Heart left ventricle (tissue), 16 donors: ENCODE measurements around the gene PFKFB3. TPM values are rescaled to one million over a fixed set of nuclear protein-coding genes. Genes with fewer than 3 reads are reported as not detected.

Source experiments
- ATAC-seq, 4 donors: fragments of 200-7000 bp; cut with Tn5 transposase; one replicate each; pipeline ENCODE4 v1.9.1; 2020 to 2022; ENCODE audit warnings: moderate library complexity in 4 of 4, mild to moderate bottlenecking in 3 of 4, moderate number of reproducible peaks in 1 of 4
- DNase-seq, 5 donors: peaks; one replicate each; pipeline ENCODE4 v3.0.0-alpha.2; 2020
- H3K27ac ChIP-seq, 12 donors: fragments of 200-600 bp; sonication (generic) in 4 of 12; one replicate each; pipeline versions ENCODE4 v1.5.0 to v1.8.0; 2016 to 2022; ENCODE audit warnings: mild to moderate bottlenecking in 2 of 12
- H3K27me3 ChIP-seq, 9 donors: fragments of 200-600 bp; sonication (generic) in 2 of 9; one replicate each; pipeline versions ENCODE4 v1.5.1 to v1.8.0; 2016 to 2022; ENCODE audit warnings: mild to moderate bottlenecking in 3 of 9
- H3K36me3 ChIP-seq, 9 donors: fragments of 200-600 bp; sonication (generic) in 2 of 9; one replicate each; pipeline versions ENCODE4 v1.5.0 to v1.8.0; 2018 to 2022; ENCODE audit warnings: mild to moderate bottlenecking in 2 of 9
- H3K4me1 ChIP-seq, 12 donors: fragments of 200-600 bp; sonication (generic) in 4 of 12; one replicate each; pipeline versions ENCODE4 v1.5.0 to v1.8.0; 2016 to 2022; ENCODE audit warnings: mild to moderate bottlenecking in 3 of 12
- H3K4me3 ChIP-seq, 12 donors: fragments of 200-600 bp; sonication (generic) in 4 of 12; one replicate each; pipeline versions ENCODE4 v1.5.0 to v1.8.0; 2017 to 2022; ENCODE audit warnings: mild to moderate bottlenecking in 9 of 12, moderate library complexity in 4 of 12
- H3K9me3 ChIP-seq, 12 donors: fragments of 200-600 bp; sonication (generic) in 4 of 12; one replicate each; pipeline versions ENCODE4 v1.5.0 to v1.8.0; 2016 to 2022; ENCODE audit warnings: mild to moderate bottlenecking in 1 of 12
- POLR2A ChIP-seq, 2 donors: fragments of 450-650 bp; IDR thresholded peaks; one replicate each; pipeline ENCODE4 v1.6.1; 2017; ENCODE audit warnings: antibody characterized with exemption in 2 of 2, mild to moderate bottlenecking in 2 of 2, moderate library complexity in 2 of 2
- WGBS, 4 donors: extraction: QIAGEN DNeasy Blood & Tissue Kit in 2 of 4; methylation state at CpG; one replicate each; pipeline versions ENCODE4 v1.1.5 to v1.1.7; 2013 to 2018; 5-methylcytosine and 5-hydroxymethylcytosine counted together
- intact Hi-C, 10 donors: fragments of 100-400 bp; cut with DNase I; formaldehyde crosslinking; loops; one replicate each; pipeline versions ENCODE4 v1.11.1 to v1.14.2; 2022
- polyA plus RNA-seq, 2 donors: library from polyadenylated mRNA; stranded (reverse); fragments of 200-250 nt; gene quantifications; one replicate each; pipeline ENCODE4 v1.2.3, GENCODE V29; 2013
- total RNA-seq, 9 donors: library from RNA; depleted of rRNA in 2 of 9; stranded (reverse); fragments of >200 nt in 2 of 9; fragmentation: NEBNext Ultra II Directional in 3 of 9; extraction: Animal tissue kit (Norgen Biotek cat#: 25700) in 3 of 9; gene quantifications; one replicate each; pipeline versions ENCODE4 v1.1.0 to v1.2.4, GENCODE V29; 2016 to 2023
- TF ChIP-seq, protein P1 (sequence below), 12 donors: fragments of 200-600 bp; sonication (generic) in 4 of 12; IDR thresholded peaks; one replicate each; pipeline versions ENCODE4 v1.5.0 to v1.8.0; 2018 to 2022; ENCODE audit warnings: antibody characterized with exemption in 12 of 12, mild to moderate bottlenecking in 5 of 12
- donor health status: ischemic (EF 13 %, LVEDD 7.1; RV severe dilation, severe dysfunction).
- donor health status: healthy with polysubstance abuse.
- donor health status: DM: no; HTN: yes; CAD: no.
- donor health status: DM: no; HTN: no; CAD: no.
- donor health status: ischemic (EF 25% LVEDD 6.9; RV normal size, moderate dysfunction).
- donor health status: ischemic (EF 25% LVEDD 5.7; RV mildly dilated, moderate dysfunction).
- donor health status: healthy.
- donor health status: DM: yes; HTN: yes; CAD: no.
- donor health status: ischemic (EF 35%, LVEDD 5.7; RV mildly dilated, moderate dysfunction).
- donor health status: nonischemic (EF 11% LVEDD 7.7; RV severe dilation, severe dysfunction).
- donor health status: DM: yes; HTN: yes; CAD: no.
- donor health status: PGD.
- donor health status: ischemic (EF 29% LVEDD 5.4; RV normal size, mild dysfunction).
- donor health status: nonischemic (EF 23%, LVEDD 6.1; RV moderate dilation, normal function).

Gene PFKFB3
- total and polyA plus RNA-seq, 11 donors: 6.2 to 53.1 (median 13.4) TPM

DNA sequence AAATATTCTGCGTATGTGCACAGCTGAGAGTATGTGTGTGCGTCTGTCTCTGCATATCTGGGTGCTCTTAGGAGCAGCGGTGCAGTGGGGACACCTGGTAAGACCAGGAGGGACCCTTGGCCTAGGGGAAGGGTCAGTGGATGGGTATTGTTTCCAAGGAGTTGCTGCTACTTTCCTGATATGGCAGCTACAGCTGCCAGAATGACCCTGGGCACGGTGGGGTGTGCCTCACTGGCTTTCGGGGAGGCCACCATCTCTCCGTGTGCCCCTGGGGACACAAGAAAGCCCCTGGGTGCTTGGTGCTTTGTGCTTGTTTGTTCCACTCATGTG, 8.6 kb downstream of the PFKFB3 start:
- ATAC-seq: no peak
- no peak for DNase-seq
- Histone ChIP-seq H3K4me1 (peaks cover 0 to 27% (median 15%) of the 10 kb centered on the region in 12 donors), H3K36me3 (peaks cover 0 to 46% (median 28%) of the 10 kb centered on the region in 9 donors), H3K27me3 (no peaks in the 10 kb centered on the region), H3K27ac (peak overlapping the region in 4 of 12 donors; percentile 1 to 44 (median 34)), H3K4me3 (no peak overlapping the region), H3K9me3 (no peaks in the 10 kb centered on the region)
- intact Hi-C loops: no loop called here
- no peak for TF ChIP-seq POLR2A (IDR thresholded peaks at IDR 0.05)
- TF ChIP-seq, protein P1, sequence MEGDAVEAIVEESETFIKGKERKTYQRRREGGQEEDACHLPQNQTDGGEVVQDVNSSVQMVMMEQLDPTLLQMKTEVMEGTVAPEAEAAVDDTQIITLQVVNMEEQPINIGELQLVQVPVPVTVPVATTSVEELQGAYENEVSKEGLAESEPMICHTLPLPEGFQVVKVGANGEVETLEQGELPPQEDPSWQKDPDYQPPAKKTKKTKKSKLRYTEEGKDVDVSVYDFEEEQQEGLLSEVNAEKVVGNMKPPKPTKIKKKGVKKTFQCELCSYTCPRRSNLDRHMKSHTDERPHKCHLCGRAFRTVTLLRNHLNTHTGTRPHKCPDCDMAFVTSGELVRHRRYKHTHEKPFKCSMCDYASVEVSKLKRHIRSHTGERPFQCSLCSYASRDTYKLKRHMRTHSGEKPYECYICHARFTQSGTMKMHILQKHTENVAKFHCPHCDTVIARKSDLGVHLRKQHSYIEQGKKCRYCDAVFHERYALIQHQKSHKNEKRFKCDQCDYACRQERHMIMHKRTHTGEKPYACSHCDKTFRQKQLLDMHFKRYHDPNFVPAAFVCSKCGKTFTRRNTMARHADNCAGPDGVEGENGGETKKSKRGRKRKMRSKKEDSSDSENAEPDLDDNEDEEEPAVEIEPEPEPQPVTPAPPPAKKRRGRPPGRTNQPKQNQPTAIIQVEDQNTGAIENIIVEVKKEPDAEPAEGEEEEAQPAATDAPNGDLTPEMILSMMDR (IDR thresholded peaks at IDR 0.05): no peak
- 88 to 94% (median 90%) methylated on average over 4 to 6 of the region's 6 CpGs for WGBS, 4 donors

DNA sequence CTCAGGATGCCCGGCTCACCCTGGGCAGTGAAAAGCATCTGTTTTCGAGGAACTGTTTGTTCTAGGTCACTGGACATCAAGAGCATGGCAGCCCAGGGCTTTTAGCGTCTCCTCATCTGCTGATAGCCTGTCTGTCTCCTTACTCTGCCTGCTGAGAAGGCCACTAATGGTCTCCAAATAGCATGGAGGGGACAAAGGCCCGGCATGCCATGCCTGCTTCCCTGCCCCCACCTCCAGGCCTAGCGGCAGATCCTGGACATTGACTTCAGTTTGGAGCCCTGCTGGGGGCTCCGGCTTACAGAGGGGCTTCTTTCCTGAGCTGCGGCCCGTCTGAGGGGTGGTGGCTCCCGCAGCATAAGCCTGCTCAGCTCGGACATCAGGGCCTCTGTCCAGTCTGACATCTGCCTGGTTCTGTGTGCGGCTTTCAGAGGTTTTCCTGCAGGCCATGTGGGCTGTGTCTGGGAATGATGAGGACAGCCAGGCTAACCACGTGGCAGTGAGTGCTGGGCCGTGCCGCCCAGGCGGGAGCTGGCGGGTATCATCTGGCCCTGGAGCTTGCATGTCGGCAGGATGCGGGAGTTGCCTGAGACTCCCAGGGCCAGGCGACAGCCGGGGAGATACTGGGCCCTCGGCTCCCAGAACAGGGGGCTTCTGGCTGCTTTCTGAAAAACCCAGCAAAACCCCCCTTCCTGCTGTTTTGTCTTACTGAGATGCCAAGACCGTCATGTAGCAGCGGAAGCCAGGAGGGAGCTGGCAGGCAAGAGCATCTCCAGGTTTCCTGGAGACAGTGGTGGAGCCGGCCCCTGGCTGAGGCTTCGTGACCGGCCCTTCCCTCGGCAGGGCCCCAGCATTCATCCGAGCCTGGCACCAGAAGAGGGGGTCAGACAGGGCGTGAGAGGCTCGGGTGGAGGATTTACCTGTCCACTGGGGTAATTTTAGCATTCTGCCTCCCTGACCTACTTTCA, 9.2 kb downstream of the PFKFB3 start:
- peak in 4 of 5 donors; percentile 35 to 71 (median 60) for DNase-seq
- WGBS, 4 donors: 49 to 66% (median 55%) methylated on average over 23 to 30 of the region's 30 CpGs

DNA sequence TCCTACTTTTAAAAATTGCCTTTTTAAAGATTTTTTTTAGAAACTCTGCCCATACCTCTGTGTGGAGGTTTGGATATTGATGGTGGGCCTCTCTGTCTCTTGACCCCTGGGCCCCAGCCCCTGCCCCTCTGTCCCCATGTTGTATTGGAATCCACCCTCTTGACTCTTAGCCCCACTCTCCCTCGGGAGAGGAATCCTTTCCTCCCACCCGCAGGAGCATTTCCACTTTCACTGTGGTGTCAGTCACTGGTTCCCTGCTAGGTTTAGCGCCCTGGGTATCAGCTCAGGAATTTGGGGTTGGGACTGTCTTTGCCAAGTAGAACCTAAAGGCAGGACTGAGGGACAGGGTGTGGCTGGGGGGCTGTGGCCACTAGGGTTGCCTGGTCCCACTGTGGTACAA, 10.1 kb downstream of the PFKFB3 start:
- intact Hi-C loops: no loop called here
- H3K27ac ChIP-seq: peak overlapping the region in 1 of 12 donors; percentile 32
- DNase-seq (no peak), ATAC-seq (no peak)
- H3K4me3 ChIP-seq: no peak overlapping the region
- no peaks in the 10 kb centered on the region for H3K9me3 ChIP-seq
- H3K36me3 ChIP-seq: peaks cover 0 to 61% (median 43%) of the 10 kb centered on the region in 9 donors
- peaks cover 0 to 26% (median 15%) of the 10 kb centered on the region in 12 donors for H3K4me1 ChIP-seq
- no peak for TF ChIP-seq POLR2A (IDR thresholded peaks at IDR 0.05)
- TF ChIP-seq, protein P1 (IDR thresholded peaks at IDR 0.05): no peak
- H3K27me3 ChIP-seq: no peaks in the 10 kb centered on the region
- WGBS, 4 donors: 69 to 84% (median 76%) methylated on average over 3 of the region's 3 CpGs

More for the DNA sequence above, 9.2 kb downstream of the PFKFB3 start:
- intact Hi-C loops: no loop called here
- peak; percentile 80 to 90 (median 84) for ATAC-seq
- Histone ChIP-seq H3K4me3 (peak overlapping the region in 2 of 12 donors; percentile 5 to 19), H3K36me3 (peaks cover 0 to 52% (median 35%) of the 10 kb centered on the region in 9 donors), H3K27ac (peak overlapping the region in 6 of 12 donors; percentile 1 to 44 (median 30)), H3K9me3 (no peaks in the 10 kb centered on the region), H3K4me1 (peaks cover 0 to 27% (median 15%) of the 10 kb centered on the region in 12 donors), H3K27me3 (no peaks in the 10 kb centered on the region)
- no peak for TF ChIP-seq POLR2A (IDR thresholded peaks at IDR 0.05)
- TF ChIP-seq, protein P1 (IDR thresholded peaks at IDR 0.05): no peak

DNA sequence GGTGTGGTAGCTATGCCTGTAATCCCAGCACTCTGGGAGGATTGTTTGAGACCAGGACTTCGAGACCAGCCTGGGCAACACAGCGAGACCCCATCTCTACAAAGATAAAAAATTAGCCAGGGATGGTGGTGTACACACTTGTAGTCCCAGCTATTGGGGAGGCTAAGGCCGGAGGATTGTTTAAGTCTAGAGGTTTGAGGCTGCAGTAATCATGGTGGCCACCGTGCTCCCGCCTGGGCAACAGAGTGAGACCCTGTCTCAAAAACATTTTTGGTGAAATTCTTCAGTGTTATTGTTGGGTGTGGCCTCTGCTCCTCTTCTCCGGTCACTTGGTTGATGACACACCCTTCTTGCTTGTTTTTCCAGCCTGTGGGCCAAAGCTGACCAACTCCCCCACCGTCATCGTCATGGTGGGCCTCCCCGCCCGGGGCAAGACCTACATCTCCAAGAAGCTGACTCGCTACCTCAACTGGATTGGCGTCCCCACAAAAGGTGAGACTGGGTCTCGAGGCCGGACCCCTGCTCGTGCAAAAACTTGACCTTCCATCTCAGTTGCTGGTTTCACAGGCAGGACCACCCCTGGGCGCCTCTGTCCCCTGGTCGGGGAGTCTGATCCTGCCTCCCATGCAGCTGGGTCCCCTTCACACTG, 10.6 kb downstream of the PFKFB3 start:
- DNase-seq (no peak), ATAC-seq (no peak)
- H3K4me1 ChIP-seq: peaks cover 0 to 22% (median 15%) of the 10 kb centered on the region in 12 donors

More for the DNA sequence above, 10.6 kb downstream of the PFKFB3 start:
- no peak for TF ChIP-seq POLR2A (IDR thresholded peaks at IDR 0.05)
- TF ChIP-seq, protein P1 (IDR thresholded peaks at IDR 0.05): peak in 1 of 12 donors; percentile 7
- Histone ChIP-seq H3K9me3 (no peaks in the 10 kb centered on the region), H3K4me3 (no peak overlapping the region), H3K27ac (peak overlapping the region in 1 of 12 donors; percentile 32), H3K27me3 (no peaks in the 10 kb centered on the region), H3K36me3 (peaks cover 0 to 65% (median 47%) of the 10 kb centered on the region in 9 donors)
- intact Hi-C loops: no loop called here
- 89 to 92% (median 90%) methylated on average over 17 of the region's 17 CpGs for WGBS, 4 donors
